Measurements from ENCODE around the gene SEC22A. TPM values are rescaled to one million over a fixed set of nuclear protein-coding genes. Genes with fewer than 3 reads are reported as not detected.
A peak's percentile ranks its signal among the peaks of the same experiment; 100 is the strongest.

Gene SEC22A
- total and polyA plus RNA-seq, 2 of the 8 experiments (the other 6 are each of a cell fraction or from before 2014, with no cell fraction given), result 10.6 to 17.1 TPM

DNA sequence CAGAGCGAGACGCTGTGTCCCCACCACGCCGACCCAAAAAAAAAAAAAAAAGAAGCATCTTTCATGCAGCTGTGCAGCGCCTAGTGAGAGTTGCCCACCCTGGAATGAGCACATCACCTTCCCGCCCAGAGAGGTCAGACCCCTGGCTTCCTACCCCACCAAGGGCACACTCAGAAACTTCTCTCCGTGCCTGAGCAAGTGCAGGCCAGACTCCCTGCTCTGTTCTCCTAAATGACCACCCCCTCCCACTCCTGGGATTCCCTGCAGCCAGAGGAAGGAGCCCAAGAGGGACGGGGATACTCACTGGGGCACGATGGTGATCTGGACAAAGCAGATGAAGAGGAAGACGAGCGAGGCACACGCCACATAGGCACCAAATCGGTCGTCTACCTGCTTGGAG, 116.0 kb downstream of the SEC22A start:
- no peaks in the 10 kb centered on the region; a peak in 1 of 7 replicates for H3K27me3 ChIP-seq (replicated peaks in 1 of 4; ENCODE audit: control insufficient read depth in 3 of 4, extremely low read depth in 1 of 4, insufficient read depth in 3 of 4, low read length in 3 of 4)
- H2AK5ac ChIP-seq (ENCODE audit: low read depth, low read length), result peak overlapping the region; percentile 85; the same call in 1 of the 2 replicates
- peak overlapping the region; percentile 91; the same call in 1 of the 2 replicates for H2BK20ac ChIP-seq (ENCODE audit: low read length)
- H3K23ac ChIP-seq (ENCODE audit: insufficient read length), result no peak overlapping the region
- no peaks in the 10 kb centered on the region for H3K36me3 ChIP-seq (ENCODE audit: control insufficient read depth in 2 of 4, insufficient read depth in 4 of 4, low read length in 3 of 4)
- ChIA-PET POLR2A (ENCODE audit: partially characterized antibody) (no interaction called here), CTCF (ENCODE audit: partially characterized antibody) (interaction anchor here (0.9 to 22.2 kb wide), 5 partner anchors 12 to 130 kb away, joined by 3 to 245 read pairs (median 4); no protein-coding TSS in a partner anchor)
- no peaks in the 10 kb centered on the region for H3K9me3 ChIP-seq (ENCODE audit: insufficient read depth in 2 of 2, low read depth in 1 of 2, low read length in 1 of 2)
- H3K4ac ChIP-seq (replicated peaks; ENCODE audit: insufficient read length, low read depth, low read length), result peak overlapping the region; percentile 82
- no peak overlapping the region for H3K56ac ChIP-seq (replicated peaks; ENCODE audit: insufficient read length, low read depth, low read length)
- H3K14ac ChIP-seq (ENCODE audit: insufficient read length), result no peak overlapping the region
- WGBS, 2 experiments (ENCODE audit: extremely low coverage in 1 of 2, insufficient coverage in 1 of 2, insufficient read length in 1 of 2, insufficient replicate concordance in 2 of 2, low coverage in 1 of 2, low lambda C conversion rate in 2 of 2, missing lambda C conversion rate in 1 of 2), result 86% methylated on average over 5 of the region's 14 CpGs; no CpG with 5 or more reads in 1 of the 2 experiments
- DNase-seq (ENCODE audit: low read depth in 1 of 2, low spot score in 2 of 2) (no peak), FAIRE-seq (no peak)
- no peak overlapping the region for H3K27ac ChIP-seq (ENCODE audit: low read depth, low read length)
- no peak overlapping the region for H3K9ac ChIP-seq (replicated peaks in 1 of 4; ENCODE audit: extremely low read depth in 1 of 4, low read depth in 3 of 4, low read length in 3 of 4)
- H2BK12ac ChIP-seq (ENCODE audit: low read depth, low read length), result peak overlapping the region; percentile 84; the same call in 1 of the 2 replicates
- H4K20me1 ChIP-seq (replicated peaks in 1 of 2; ENCODE audit: control insufficient read depth in 1 of 2, insufficient read depth in 2 of 2, low read length in 2 of 2), result no peaks in the 10 kb centered on the region
- no peak overlapping the region for H4K5ac ChIP-seq (ENCODE audit: insufficient read length, low read depth, low read length)
- peaks cover 10% of the 10 kb centered on the region; the same call in 1 of the 2 replicates for H3K23me2 ChIP-seq (ENCODE audit: low read depth, low read length)
- peak overlapping the region; percentile 24 for H2BK120ac ChIP-seq (replicated peaks; ENCODE audit: low read depth, low read length)
- H2BK5ac ChIP-seq (ENCODE audit: low read depth, low read length), result peak overlapping the region; percentile 47; the same call in 1 of the 2 replicates
- H3K79me2 ChIP-seq (ENCODE audit: control insufficient read depth in 1 of 2, insufficient read depth in 2 of 2, low read length in 2 of 2), result peaks cover 0 to 5% of the 10 kb centered on the region in 2 experiments; a peak in 2 of 4 replicates
- H3K79me1 ChIP-seq (ENCODE audit: low read depth, low read length), result 0 out of 2 replicates have a peak, but pooled peaks cover 2% of the 10 kb centered on the region
- H2BK15ac ChIP-seq (ENCODE audit: low read length), result peak overlapping the region; percentile 36; the same call in 1 of the 2 replicates
- peaks cover 22 to 46% (median 34%) of the 10 kb centered on the region in 4 experiments for H3K4me1 ChIP-seq (replicated peaks in 1 of 4; ENCODE audit: control insufficient read depth in 3 of 4, insufficient read depth in 4 of 4, low read length in 3 of 4)
- H2AFZ ChIP-seq (ENCODE audit: low read length), result no peak overlapping the region
- H3K4me3 ChIP-seq (ENCODE audit: extremely low read depth in 1 of 4, insufficient read depth in 2 of 4, low read depth in 3 of 4, low read length in 4 of 4), result no peak overlapping the region
- peak overlapping the region; percentile 63 for H4K91ac ChIP-seq (replicated peaks; ENCODE audit: insufficient read length, low read length)
- no peak overlapping the region for H3K4me2 ChIP-seq (ENCODE audit: insufficient read depth in 1 of 2, low read depth in 2 of 2, low read length in 2 of 2)
- peak overlapping the region; percentile 17; the same call in 1 of the 2 replicates for H3K18ac ChIP-seq (ENCODE audit: extremely low read depth, low read length)
- H4K8ac ChIP-seq (ENCODE audit: extremely low read depth, insufficient read depth, low read length), result no peak overlapping the region; the same call in 1 of the 2 replicates
- TF ChIP-seq, protein P1, sequence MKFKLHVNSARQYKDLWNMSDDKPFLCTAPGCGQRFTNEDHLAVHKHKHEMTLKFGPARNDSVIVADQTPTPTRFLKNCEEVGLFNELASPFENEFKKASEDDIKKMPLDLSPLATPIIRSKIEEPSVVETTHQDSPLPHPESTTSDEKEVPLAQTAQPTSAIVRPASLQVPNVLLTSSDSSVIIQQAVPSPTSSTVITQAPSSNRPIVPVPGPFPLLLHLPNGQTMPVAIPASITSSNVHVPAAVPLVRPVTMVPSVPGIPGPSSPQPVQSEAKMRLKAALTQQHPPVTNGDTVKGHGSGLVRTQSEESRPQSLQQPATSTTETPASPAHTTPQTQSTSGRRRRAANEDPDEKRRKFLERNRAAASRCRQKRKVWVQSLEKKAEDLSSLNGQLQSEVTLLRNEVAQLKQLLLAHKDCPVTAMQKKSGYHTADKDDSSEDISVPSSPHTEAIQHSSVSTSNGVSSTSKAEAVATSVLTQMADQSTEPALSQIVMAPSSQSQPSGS (IDR thresholded peaks at IDR 0.05; ENCODE audit: low read length), result no peak
- TF ChIP-seq CTBP2 (IDR thresholded peaks at IDR 0.05; ENCODE audit: borderline replicate concordance, insufficient read depth, insufficient read length, low read length) (no peak), JUND (IDR thresholded peaks at IDR 0.05; ENCODE audit: low read length) (no peak), KDM4A (IDR thresholded peaks at IDR 0.05; ENCODE audit: low read depth, low read length, severe bottlenecking) (no peak), POLR2A (IDR thresholded peaks at IDR 0.05; ENCODE audit: control extremely low read depth in 1 of 2, low read depth in 2 of 2, low read length in 2 of 2) (no peak), SAP30 (IDR thresholded peaks at IDR 0.05; ENCODE audit: insufficient read depth, insufficient replicate concordance, low read length) (no peak), CBX5 (IDR thresholded peaks at IDR 0.05; ENCODE audit: low read depth, low read length) (no peak), SP2 (IDR thresholded peaks at IDR 0.05; ENCODE audit: low read length) (no peak), GABPA (IDR thresholded peaks at IDR 0.05; ENCODE audit: borderline replicate concordance, insufficient read depth, low read length) (no peak), SP1 (IDR thresholded peaks at IDR 0.05; ENCODE audit: low read depth, low read length) (no peak), BCL11A (IDR thresholded peaks at IDR 0.05; ENCODE audit: low read depth in 2 of 2, low read length in 2 of 2) (no peak), CHD1 (IDR thresholded peaks at IDR 0.05; ENCODE audit: low read depth, low read length) (no peak)
